HG03135 (cell line): ENCODE measurements around the gene DNAJB9.

ENCODE experiments used
- ATAC-seq: cut with Tn5 transposase; IDR thresholded peaks from one replicate; pipeline ENCODE4 v1.9.1; 2021; ENCODE audit warnings: mild to moderate bottlenecking, moderate library complexity; ENCODE audit not compliant: unreplicated experiment

DNAJB9 gene

DNA sequence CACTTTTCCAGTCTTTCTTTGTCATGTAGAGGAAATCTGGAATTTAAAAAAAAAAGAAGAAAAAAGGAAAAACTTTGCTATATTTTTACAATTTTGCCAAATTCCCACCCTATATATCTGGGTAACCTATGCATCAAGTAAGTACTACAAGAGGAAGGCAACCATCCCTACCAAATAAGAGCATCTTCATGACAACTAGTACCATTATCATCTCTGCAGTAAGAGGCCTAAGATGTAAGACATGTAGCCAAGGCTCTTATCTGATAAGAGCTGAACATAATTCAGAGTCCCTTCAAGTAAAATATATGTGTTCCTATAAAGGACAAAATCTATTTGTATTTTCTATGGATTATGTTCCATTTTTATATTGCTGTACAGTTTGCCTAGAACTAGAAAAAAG lies 3.7 kb upstream of the DNAJB9 start:
- ATAC-seq: no peak

DNA sequence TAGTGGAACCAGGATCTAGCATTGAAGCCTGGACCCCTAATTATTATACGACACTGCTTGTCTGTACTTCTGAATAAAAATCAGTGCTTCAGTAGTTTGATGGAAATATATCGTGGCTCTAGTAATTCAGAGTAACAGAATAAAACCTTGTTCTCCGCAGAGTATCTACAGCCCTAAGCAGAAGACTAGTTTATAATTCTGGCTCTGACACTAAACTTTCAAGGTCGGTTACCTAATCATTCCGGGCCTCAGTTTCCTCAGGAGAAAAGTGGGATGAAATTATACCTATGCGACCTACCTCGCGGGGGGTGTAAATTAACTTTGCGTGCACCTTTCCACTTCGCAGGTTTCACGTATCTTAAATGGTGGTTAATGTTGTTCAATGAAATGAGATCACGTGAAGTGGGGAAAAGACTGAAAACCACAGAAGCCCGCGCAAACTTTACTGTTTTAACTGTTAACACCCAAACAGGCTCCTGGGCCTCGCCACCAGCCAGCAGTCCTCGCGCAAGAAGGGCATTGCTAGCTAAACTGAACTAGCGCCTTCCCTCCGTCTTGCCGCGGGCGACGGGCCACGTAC lies 783 bp upstream of the DNAJB9 start:
- ATAC-seq: no peak

DNA sequence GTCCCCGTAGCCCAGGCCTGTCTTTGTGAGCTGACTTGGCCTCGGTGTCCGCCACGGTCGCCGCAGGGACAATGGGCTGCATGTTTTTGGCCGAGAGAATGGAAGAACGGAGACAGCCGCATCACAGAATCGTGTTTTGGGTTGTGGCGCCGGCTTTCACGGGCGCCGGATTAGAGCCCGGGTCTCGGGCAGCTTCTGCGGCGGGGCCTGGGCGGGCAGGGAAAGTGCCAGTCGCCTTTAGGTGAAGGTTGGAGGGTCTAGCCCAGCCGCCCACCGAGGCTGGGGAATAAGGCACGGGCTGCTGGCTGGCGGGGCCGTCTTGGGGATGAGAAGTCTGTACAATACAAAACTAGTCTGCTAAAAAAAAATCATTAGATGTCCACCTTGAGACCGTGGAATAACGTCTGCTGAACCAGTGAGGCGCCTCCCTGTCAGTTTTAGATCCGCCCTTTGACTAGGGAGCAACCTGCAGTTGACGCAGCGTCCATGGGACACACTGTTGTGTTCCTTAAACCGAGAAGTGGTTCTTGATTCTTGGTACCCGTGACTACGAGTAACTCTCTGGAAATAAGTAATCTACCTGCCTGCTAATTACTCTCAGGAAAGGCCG lies 577 bp downstream of the DNAJB9 start:
- ATAC-seq: peak; percentile 18

DNA sequence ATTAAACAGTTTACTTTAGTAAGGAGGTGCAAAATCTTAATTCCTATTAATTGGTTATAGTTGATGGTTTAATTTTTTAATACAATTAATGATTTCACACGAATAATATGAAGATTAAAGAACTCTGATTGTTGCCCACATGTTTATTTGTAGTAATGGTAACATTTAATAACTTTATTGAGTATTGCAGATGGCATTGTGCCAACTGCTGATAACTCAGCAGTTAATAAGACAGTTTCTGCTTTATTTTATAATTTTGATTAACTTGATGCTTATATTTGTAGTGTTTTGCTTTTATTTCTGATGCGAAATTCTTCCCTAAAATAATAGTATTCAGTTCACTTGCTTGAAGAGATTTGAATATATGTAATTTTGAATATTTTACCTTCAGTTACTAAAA lies 2.8 kb downstream of the DNAJB9 start:
- ATAC-seq: no peak

DNA sequence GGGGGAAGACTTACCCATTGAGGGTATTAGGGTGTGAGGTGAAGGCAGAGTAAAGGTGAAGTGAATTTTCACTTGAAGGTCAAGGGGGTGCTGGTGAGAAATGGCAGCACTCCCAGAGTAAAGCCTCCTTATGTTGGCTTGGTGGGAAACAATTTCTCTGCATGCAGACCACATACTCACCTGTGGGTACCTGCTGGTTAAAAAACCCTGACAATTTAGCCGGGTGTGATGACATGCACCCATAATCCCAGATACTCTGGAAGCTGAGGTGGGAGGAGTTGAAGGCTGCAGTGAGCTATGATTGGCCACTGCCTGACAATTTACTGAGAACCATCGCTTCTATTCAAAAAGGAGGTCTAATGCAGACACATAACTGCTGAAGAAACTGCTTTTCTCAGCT lies 5.5 kb downstream of the DNAJB9 start:
- no peak for ATAC-seq

DNA sequence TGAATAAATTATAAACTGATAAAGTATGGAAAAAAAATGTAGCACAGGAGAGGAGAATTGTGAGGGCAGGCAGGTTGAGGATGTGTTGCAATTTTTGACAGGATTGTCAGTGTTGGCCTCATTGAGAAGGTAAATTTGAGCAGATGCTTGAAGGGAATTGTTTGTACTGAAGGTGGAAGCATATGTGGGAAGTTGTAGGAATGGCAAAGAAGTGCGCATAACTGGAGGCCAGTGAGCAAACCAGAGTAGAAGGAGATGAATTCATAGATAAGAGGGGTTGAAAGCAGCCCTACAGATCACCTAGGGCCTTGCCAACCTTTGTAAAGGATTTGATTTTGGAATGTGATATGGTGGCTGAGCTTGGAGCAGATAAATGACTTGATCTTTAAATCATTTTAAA lies 6.4 kb downstream of the DNAJB9 start:
- ATAC-seq: no peak

DNA sequence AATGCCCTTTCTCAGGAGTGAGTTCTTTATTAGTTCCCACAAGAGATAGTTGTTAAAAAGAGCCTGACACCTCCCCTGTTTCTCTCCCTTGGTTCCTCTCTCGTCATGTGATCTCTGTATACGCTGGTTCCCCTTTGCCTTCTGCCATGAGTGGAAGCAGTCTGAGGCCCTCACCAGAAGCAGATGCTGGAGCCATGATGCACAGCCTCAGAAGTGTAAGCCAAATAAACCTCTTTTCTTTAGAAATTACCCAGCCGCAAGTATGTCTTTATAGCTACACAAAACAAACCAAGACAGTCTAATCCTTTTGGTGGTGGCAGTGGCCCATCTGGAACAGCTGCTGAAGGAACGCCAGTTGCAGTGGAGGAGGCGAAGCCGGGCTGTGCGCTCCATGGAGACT lies 9.3 kb downstream of the DNAJB9 start:
- ATAC-seq: no peak

DNA sequence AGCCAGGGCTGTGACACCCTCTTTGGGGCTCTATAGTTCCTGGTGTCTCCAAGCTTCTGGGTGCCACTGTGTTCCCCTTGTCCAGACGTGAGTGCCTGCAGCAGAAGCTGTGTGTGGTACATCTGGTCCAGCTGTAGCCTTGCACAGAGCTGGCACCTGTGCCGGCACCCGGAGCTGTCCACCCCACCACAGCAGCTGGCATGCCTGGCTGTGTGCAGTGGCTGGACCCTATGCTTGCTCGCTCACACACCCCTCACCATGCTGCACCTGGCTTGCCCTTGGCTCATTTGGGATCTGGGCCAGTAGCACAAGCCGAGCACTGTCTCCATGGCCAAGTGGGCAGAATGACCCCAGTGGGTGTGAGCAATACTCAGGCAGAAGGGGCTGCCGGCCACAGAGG lies 10.6 kb downstream of the DNAJB9 start:
- no peak for ATAC-seq

DNA sequence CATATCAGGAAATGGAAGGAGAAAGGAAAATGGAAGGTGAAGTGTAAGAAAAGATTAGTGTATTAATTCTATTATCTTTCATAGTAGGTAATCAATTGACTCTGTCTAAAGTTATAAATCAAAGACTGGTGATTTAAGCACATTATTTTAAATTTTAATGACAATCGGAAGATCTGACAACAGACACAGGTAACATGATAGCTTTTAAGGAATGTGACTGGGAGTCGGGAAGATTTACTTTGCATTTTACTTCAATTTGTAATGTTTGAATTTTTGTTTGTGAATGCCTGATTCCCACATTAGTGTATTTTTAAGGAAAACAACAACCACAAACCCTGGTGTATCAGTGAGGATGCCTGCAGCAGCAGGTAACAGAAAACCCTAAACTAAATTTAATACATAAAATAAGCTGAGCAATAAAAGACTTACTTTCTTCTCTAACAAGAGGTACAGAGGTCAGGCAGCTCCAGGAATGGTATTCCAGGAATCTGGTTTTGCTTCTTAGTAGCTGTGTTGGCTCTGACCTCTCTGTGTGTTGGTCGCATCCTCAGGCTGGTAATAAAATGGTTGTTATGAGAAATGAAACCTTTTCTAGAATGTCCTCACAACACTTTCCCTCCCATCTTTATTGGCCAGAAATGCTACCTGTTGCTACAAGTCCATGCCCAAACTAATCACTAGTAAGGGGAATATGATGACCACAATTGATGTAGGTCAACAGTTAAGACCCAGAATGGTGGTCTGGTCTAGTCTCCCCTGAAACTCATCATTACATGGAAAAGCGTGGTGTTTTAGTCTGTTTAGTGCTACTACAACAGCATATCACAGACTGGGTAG lies 12.2 kb downstream of the DNAJB9 start:
- no peak for ATAC-seq

DNA sequence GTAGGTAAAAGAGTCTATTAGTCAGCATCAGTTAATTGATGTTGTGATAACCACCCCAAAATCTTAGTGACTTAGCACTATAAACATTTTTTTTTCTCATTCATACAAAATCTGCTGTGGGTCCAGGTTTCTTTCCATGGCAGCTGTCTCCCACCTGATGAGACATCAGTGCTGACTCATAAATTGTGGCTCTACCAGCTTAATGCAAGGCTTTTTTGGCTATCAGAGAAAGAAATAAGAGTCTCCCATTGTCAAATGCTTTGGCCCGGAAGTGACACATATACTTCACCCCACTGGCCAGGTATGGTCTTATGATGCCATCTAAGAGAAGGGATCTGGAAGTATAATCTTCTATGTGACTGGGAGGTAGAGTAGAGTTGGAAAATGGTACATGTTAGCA lies 14.5 kb downstream of the DNAJB9 start:
- ATAC-seq: no peak

DNA sequence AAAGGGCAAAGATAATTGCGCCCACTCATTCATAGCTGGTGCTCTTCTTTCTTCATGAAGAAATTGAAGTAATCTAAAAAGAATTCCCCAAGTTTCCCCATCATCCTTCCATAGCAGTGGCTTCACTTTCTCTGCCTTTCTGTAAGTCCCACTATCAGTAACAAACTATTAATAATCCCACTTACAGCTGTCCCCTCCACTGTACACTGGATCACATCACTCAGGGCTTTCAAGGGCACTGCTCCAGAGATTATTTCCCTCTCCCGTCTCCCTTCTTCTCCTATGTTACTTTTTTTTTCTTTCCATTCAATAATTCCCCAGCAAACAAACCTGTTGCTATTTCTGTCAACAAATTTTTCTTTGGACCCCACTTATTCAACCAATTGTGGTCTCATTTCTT lies 16.2 kb downstream of the DNAJB9 start:
- ATAC-seq: no peak

DNA sequence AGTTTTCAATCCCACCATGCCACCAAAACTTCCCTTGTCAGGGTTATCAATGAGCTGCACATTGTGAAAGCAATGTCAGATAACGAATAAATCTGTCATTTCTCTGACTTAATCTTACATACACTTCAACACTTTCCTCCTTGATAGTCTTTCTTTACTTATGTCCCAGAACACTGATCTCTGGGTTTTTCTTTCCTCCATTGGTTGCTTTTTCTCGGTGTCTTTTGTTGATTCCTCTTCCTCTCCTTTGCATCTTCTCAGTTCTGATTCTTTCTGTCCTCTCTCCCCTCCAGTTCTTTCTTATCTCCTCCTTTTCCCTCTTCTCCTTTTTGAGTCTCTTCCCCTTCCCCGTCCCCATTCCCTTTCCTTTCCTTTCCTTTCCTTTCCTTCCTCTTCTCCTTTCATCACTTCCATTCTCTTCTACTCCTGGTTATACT lies 16.6 kb downstream of the DNAJB9 start:
- ATAC-seq: no peak

DNA sequence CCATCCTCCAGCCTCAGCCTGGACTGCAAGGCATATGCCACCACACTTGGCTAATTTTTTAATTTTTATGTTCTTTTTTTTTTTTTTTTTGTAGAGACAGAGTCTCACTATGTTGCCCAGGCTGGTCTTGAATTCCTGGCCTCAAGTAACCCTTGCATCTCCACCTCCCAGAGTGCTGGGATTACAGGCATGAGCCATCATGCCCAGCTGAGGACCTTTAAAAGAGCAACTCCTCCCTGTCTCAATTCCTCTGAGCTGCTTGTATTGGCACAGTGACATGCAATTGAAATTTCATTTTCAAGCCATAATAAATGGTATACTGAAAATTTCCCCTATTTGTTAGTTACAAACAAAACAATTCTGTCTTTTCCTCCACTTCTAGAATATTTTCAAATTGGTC lies 19.5 kb downstream of the DNAJB9 start:
- ATAC-seq: no peak

DNA sequence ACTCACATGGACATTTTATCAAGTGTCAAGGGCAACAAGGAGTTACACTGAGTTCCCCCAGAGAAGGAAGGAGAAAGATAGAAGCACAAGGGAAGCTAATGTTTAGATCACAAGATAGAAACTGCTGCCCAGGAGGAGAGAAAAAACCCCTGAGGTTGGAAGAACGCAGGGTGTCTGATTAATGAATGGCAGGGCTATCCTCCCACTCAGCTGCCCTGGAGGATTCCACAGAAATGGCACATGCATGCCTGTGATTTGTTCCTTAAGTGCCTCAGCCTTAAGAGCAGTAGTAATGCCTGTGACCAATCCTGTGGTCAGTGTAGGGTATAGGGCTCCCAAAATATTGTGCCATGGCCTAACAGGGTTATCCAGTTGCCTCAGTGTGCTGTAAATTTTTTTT lies 20.2 kb downstream of the DNAJB9 start:
- ATAC-seq: no peak

DNA sequence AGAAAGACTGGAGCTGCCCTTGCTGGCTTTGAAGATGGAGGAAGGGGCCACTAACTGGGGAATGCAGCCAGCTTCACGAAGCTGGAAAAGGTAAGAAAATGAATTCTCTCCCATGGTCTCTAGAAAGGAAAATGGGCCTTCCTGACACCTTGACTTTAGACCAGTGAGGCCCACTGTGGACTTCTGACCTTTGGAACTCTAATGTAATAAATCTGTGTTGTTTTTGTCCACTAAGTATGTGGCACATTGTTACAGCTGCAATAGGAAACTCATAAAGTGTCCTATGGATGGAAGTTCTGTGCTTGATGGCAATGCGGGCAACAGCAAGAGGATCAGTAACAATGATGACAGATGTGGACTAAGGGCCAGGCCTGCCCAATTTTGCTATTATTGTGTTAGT lies 20.9 kb downstream of the DNAJB9 start:
- ATAC-seq: no peak

DNA sequence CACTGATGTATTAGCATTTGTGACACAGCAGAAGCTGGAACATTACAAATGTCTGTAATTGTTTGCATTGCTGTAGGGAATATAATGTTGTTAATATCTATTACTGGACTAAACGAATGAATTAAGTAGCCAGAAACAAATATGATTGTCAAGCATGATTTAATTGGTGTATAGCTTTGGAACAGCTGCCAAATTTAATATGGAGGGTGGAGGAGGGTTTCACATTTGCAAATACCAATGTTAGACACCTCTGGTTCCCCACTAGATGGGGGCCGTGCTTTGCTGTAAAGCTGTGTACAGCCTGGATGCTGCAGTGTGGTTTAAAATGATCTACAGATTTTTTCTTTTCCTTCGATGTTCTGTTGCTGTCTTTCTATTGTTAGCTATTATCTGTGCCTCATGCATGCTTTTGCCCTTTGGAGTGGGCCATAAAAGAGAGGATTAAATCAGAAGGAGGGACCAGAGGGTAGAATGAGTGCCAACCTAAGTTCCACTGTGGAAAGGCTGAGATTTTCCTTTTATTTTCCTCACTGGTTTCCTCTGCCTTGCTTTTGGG lies 23.1 kb downstream of the DNAJB9 start:
- ATAC-seq: no peak

DNA sequence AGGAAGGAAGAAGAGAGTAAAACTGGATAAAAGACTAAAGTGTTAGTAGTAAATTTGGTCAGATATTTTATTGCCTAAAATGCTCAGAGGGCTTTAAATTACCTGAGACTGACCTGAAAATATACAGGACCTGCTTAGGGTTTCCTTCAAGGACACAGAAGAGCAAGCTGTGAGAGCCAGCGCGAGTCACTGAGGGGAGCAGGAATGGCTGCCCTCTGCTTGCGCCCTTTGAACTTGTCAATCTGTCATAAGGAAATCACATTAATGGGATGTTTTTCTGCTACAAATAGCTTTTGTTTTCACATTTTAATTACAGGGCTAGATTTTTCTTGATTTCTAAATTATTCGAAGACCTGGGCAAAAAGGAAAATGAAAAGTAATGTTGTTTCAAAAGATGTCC lies 26.9 kb downstream of the DNAJB9 start:
- no peak for ATAC-seq

DNA sequence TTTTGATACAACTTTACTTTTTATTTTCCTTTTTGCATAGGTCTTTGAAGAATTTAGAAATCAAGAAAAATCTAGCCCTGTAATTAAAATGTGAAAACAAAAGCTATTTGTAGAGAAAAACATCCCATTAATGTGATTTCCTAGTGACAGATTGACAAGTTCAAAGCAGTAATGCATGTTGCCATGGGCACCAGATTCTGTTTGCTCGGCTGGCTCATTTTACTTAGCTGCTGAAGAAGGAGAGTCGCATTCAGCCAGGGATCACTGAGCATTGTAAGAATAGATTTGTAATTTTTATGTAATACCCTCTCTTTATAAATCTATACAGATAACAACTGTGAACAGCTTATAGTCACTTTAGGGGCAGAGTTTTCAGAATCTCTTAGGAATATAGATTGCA lies 28.5 kb downstream of the DNAJB9 start:
- no peak for ATAC-seq

DNA sequence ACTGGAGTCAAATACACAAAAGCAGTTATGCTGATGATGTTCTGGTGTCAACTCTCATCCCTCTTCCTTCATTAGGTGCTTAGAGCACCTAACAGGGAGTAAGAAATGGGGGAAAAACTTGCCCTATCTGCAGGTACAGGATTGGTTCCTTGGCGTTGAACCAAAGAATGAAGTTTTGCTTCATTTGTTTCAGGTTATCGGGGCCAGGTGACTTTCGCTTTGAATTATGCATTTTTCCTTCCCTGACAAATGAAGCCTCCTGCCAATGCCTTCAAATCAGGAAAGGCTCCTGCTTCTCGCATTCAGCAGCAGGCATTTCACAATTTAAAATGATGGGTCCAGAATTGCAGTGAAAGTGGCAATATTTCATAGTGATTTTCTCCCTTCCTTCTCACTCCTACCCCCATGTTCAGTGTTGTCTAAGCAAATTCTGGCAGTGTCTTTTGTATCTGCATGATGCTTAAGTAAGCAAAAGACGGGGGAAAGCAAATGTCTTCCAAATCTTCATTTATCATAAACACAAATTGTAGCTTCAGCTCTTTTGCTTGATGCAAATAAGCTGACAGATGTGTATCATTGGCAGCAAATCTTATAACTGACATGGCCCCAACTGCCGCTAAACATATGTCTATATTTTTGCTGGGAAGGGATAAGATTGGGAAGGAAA lies 29.4 kb downstream of the DNAJB9 start:
- no peak for ATAC-seq

DNA sequence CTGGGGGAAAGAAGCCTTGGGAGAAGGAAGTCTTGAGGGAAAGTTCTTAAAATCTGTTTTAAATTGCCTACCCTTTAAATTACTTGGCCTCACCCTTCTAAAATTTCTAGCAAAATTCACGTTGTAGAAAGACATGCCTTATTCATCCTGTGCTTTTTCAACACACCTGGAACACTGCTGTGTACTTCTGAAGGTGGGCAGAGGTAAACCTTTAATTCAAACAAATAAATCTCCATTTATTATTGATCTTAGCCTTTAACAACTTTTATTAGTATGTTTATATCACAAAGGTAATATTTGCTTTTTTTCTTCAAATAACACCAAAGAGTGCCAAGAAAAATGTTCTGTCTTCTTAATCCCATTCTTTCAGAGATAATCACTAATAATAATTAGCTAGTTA lies 30.7 kb downstream of the DNAJB9 start:
- ATAC-seq: no peak

DNA sequence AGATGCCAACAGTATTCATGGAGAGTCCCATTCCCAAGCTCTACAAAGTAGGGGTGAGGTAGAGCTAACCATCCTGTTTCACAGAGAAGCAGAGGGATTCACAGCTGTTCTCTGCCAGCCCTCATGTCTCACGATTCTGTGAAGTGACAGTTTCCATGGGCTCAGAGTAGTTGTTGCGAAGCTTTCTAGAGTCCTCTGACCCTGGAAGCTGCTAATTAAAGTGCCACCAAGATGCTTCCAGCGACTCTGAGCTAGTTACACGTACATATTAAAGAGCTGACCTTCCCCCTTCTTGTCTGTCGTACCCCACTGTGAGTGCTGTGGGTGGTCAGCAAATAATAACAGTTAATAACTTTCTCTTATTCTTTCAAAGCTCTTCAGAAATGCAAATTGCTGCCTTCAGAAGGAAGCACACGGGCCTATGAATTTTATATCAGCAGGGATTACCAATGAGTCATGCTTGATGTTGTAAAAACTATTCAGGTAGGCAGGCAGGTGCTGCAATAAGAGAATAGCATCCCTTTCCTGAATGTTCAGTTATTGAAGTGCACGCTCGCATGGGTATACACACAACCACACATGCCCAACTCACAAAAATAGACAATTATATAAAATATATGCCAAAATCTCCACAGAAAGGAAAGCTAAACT lies 34.1 kb downstream of the DNAJB9 start:
- no peak for ATAC-seq
